Kidney epithelial cell (primary cell): ENCODE data around the gene ZBTB5. TPM values are rescaled to one million over a fixed set of nuclear protein-coding genes. Genes with fewer than 3 reads are reported as not detected.

ENCODE experiments used
- DNase-seq: peaks from one replicate; pipeline ENCODE4 v3.0.0-alpha.2; 2010; ENCODE audit warnings: low read depth
- H3K27me3 ChIP-seq: 2 replicates; pipeline ENCODE4 v1.6.0; 2011; ENCODE audit warnings: low read length; ENCODE audit not compliant: control insufficient read depth, insufficient read depth
- H3K36me3 ChIP-seq: 2 replicates; pipeline ENCODE4 v1.5.1; 2011; ENCODE audit warnings: low read length; ENCODE audit not compliant: control insufficient read depth, insufficient read depth
- H3K4me3 ChIP-seq: 2 replicates; pipeline ENCODE4 v1.5.1; 2011; ENCODE audit warnings: low read depth, mild to moderate bottlenecking, control low read depth, low read length
- total RNA-seq: library from RNA; depleted of rRNA; stranded (reverse); fragments of >200 nt; gene quantifications from 2 replicates; pipeline ENCODE4 v1.2.3, GENCODE V29; 2015
- TF ChIP-seq, protein P1 (sequence below): IDR thresholded peaks from 2 replicates; pipeline ENCODE4 v1.5.1; 2011; ENCODE audit warnings: mild to moderate bottlenecking, moderate library complexity, low read length, control low read depth, inconsistent platforms; ENCODE audit not compliant: insufficient read depth, poor library complexity, severe bottlenecking

ZBTB5 gene
- total RNA-seq, 1 donor from 2014 or later, result 14.1 TPM

DNA sequence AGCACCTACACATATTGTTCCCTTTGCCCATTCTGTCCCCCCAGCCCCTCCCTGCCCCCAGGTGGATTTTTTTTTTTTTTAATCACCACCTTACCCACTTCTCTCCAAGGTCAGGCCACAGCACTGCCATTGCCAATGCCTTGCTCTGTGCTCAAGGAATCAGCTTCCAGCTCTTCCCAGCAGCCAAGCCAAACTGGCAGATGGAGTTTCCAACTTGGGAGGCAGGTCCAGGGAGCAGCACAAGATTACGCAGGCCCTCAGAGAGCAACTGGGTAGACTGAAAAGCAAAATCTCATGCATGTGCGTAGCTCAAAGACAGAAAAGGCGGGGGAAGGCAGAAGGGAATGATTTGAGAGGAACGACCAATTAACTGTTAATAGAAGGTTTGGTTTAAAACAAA lies 27.6 kb downstream of the ZBTB5 start:
- TF ChIP-seq, protein P1, sequence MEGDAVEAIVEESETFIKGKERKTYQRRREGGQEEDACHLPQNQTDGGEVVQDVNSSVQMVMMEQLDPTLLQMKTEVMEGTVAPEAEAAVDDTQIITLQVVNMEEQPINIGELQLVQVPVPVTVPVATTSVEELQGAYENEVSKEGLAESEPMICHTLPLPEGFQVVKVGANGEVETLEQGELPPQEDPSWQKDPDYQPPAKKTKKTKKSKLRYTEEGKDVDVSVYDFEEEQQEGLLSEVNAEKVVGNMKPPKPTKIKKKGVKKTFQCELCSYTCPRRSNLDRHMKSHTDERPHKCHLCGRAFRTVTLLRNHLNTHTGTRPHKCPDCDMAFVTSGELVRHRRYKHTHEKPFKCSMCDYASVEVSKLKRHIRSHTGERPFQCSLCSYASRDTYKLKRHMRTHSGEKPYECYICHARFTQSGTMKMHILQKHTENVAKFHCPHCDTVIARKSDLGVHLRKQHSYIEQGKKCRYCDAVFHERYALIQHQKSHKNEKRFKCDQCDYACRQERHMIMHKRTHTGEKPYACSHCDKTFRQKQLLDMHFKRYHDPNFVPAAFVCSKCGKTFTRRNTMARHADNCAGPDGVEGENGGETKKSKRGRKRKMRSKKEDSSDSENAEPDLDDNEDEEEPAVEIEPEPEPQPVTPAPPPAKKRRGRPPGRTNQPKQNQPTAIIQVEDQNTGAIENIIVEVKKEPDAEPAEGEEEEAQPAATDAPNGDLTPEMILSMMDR, result no peak
- Histone ChIP-seq H3K27me3 (no peaks in the 10 kb centered on the region), H3K4me3 (no peak overlapping the region), H3K36me3 (peaks cover 6% of the 10 kb centered on the region)
- DNase-seq, result no peak

DNA sequence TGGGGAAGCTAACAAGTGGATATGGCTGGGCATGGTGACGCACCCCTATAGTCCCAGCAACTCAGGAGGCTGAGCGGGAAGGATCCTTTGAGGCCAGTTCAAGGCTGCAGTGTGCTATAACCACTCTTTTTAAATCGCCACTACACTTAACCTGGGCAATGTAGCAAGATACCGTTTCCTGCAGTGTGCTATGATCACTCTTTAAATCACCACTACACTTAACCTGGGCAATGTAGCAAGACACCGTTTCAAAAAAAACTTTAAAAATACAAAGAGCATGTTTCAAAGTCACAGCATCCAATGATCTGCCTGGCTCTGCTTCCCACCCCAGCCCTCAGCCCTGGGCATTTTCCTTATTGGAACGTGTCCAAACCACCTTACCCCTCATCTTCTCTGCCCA lies 28.2 kb downstream of the ZBTB5 start:
- TF ChIP-seq, protein P1, result no peak
- Histone ChIP-seq H3K27me3 (no peaks in the 10 kb centered on the region), H3K4me3 (no peak overlapping the region), H3K36me3 (peaks cover 6% of the 10 kb centered on the region)
- no peak for DNase-seq

DNA sequence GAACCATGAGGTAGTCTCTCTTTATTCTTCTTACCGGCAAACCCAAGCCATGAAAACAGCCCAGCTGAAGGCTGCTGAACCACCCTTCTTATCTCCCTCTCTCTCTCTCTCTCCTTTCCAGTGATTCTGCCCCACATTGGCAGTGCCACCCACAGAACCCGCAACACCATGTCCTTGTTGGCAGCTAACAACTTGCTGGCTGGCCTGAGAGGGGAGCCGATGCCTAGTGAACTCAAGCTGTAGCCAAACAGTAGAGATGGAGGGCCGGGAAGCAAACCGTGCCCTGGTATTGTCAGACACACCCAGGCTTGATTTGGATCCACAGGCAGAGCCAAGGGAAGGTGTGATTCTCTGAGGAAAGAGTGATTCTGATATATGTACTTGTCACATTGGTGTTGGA lies 28.7 kb downstream of the ZBTB5 start:
- no peak overlapping the region for H3K4me3 ChIP-seq
- H3K36me3 ChIP-seq, result peaks cover 6% of the 10 kb centered on the region
- no peak for DNase-seq
- no peaks in the 10 kb centered on the region for H3K27me3 ChIP-seq
- TF ChIP-seq, protein P1, result no peak

DNA sequence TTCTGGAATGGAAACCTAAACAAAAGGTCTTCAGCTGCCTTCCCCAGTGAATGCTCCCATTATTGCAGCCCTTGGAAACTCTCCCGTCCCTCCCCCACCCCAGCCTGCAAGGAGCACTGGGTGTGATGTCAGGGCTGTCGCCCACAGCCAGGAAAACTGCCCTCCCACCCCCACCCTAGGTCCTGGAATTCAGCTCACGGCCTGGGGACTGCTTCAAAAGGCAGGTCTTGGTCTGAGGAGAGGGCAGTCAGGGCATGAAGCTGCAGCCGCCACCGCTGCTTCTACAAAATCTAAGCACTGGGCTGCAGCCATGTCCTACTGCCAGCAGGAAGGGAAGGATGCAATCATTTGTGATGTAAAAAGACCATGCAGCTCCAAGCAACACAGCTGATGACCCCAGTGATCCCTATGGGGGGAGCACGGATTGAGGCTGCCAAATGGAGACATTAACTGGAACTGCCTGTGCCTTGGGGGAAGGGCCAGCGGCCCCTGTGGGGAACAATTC lies 31.3 kb downstream of the ZBTB5 start:
- Histone ChIP-seq H3K27me3 (no peaks in the 10 kb centered on the region), H3K36me3 (peaks cover 4% of the 10 kb centered on the region), H3K4me3 (no peak overlapping the region)
- TF ChIP-seq, protein P1, result no peak
- DNase-seq, result no peak

DNA sequence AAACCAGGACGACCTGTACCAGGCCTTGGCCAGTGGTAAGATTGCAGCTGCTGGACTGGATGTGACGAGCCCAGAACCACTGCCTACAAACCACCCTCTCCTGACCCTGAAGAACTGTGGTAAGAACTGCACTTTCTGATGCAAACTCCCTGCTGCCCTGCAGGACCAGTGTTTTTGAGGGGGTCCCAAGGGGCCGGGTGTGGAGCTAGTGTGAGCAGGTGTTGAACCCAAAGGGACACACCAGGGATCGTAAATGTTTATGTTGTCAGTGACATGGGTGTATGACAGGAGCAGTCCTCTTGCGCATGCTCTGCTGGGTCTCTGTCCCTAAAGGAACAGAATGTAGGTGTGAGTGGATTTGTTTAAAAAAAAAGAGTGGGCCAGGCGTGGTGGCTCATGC lies 33.2 kb downstream of the ZBTB5 start:
- no peak overlapping the region for H3K4me3 ChIP-seq
- no peaks in the 10 kb centered on the region for H3K27me3 ChIP-seq
- no peak for DNase-seq
- H3K36me3 ChIP-seq, result peaks cover 4% of the 10 kb centered on the region
- TF ChIP-seq, protein P1, result no peak

DNA sequence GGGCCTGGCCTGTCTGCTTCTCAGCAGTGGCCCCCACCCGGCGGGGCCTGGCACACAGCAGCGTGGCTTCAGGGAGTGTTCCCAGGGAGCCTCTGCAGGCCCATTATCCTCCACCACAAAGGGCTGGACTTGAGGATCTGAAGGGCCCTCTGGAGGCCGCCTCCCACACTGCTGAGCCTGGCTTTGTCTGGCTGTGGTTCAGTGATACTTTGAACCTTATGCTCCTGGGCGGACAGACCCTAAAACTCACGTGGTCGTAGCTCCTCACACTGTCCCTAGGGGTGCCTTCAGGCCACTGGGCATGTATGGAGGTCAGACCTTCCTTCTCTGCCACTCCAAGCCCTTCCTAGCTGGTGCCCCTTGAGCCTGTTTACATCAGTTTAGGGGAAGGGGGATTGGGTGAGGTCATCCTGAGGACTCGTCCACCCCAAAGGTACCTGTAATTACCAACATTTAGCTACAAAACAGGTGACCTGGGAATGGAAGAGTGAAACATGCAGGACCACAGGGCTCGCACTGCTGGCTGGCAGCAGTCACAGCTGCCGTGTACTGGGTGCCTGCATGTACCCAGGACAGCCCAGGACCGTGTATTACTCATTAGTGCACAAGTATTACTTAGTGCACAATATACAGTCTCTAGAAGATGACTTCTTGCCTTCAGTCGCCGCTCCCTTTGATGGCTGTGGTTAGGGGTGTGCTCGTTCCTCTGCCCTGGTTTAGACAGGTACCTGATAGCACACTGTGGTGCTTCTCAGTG lies 34.2 kb downstream of the ZBTB5 start:
- Histone ChIP-seq H3K27me3 (no peaks in the 10 kb centered on the region), H3K4me3 (no peak overlapping the region), H3K36me3 (peaks cover 2% of the 10 kb centered on the region)
- TF ChIP-seq, protein P1, result peak; percentile 5
- no peak for DNase-seq
